A673 (cell line): ENCODE data around the gene DIPK1A.

Experiments used
- EZH2 ChIP-seq: fragments of 200-600 bp; sonication (generic); IDR thresholded peaks from 2 replicates; pipeline ENCODE4 v1.6.1; 2017; ENCODE audit warnings: borderline replicate concordance, low read depth, mild to moderate bottlenecking, mixed read lengths, antibody characterized with exemption, low read length; ENCODE audit not compliant: poor library complexity, severe bottlenecking
- TF ChIP-seq, protein P1 (sequence below): fragments of 300-800, 200-600 bp; sonication (generic); conservative IDR thresholded peaks from 2 replicates; pipeline ENCODE4 v1.5.1; 2017; ENCODE audit warnings: low read depth, mild to moderate bottlenecking, antibody characterized with exemption, low read length, moderate library complexity, mixed read lengths

DNA sequence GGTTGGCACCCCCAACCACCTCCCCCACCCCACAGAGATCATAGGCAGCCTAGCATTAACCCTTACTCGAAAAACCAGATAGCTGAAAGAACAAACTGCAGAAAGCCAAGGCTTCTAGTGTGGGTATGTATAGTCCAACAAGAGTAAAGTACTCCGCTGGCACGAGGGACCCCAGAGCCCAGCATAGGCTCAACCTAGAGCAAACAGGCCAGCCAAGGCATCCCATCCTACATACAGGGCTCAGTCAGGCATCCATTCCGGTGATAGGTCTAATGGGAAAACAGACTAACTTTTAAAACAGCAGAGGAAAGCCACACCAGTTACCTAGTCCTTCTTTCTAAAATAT lies 17.8 kb downstream of the DIPK1A start:
- TF ChIP-seq, protein P1, sequence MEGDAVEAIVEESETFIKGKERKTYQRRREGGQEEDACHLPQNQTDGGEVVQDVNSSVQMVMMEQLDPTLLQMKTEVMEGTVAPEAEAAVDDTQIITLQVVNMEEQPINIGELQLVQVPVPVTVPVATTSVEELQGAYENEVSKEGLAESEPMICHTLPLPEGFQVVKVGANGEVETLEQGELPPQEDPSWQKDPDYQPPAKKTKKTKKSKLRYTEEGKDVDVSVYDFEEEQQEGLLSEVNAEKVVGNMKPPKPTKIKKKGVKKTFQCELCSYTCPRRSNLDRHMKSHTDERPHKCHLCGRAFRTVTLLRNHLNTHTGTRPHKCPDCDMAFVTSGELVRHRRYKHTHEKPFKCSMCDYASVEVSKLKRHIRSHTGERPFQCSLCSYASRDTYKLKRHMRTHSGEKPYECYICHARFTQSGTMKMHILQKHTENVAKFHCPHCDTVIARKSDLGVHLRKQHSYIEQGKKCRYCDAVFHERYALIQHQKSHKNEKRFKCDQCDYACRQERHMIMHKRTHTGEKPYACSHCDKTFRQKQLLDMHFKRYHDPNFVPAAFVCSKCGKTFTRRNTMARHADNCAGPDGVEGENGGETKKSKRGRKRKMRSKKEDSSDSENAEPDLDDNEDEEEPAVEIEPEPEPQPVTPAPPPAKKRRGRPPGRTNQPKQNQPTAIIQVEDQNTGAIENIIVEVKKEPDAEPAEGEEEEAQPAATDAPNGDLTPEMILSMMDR: no peak
- no peak for TF ChIP-seq EZH2
